ENCODE results near the gene NR3C2.

DNA sequence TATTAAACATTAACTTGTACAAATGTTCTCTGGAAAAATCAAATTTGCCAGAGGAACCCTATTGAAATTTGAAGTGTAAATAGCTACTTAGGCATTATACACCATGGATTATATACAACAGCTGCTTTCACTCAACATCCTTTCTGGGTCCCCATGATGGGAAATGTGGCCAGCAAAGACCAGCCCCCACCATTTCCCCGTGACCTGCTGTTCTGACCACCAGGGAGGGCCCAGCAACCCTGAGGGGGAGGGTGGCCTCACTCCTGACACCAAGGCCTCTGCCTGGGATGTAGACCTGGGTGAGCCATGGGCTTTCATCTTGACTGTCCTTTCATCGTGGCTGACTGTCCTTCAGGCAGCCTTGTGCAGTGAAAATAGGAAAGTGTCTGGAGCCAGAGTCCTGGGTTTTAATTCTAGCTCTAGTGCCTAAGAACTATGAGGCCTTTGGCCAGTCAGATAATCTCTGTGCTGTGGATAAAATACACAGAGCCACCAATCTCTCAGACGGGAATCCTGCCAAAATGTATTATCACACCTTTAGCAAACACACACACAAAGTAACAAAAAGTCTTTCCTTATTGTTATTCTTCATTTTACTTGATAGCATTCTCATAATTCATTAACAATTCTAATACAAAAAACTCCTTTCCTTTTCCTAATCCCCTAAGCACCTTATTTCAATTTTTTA is 45.1 kb downstream of the NR3C2 start:
- TF ChIP-seq, protein P1, sequence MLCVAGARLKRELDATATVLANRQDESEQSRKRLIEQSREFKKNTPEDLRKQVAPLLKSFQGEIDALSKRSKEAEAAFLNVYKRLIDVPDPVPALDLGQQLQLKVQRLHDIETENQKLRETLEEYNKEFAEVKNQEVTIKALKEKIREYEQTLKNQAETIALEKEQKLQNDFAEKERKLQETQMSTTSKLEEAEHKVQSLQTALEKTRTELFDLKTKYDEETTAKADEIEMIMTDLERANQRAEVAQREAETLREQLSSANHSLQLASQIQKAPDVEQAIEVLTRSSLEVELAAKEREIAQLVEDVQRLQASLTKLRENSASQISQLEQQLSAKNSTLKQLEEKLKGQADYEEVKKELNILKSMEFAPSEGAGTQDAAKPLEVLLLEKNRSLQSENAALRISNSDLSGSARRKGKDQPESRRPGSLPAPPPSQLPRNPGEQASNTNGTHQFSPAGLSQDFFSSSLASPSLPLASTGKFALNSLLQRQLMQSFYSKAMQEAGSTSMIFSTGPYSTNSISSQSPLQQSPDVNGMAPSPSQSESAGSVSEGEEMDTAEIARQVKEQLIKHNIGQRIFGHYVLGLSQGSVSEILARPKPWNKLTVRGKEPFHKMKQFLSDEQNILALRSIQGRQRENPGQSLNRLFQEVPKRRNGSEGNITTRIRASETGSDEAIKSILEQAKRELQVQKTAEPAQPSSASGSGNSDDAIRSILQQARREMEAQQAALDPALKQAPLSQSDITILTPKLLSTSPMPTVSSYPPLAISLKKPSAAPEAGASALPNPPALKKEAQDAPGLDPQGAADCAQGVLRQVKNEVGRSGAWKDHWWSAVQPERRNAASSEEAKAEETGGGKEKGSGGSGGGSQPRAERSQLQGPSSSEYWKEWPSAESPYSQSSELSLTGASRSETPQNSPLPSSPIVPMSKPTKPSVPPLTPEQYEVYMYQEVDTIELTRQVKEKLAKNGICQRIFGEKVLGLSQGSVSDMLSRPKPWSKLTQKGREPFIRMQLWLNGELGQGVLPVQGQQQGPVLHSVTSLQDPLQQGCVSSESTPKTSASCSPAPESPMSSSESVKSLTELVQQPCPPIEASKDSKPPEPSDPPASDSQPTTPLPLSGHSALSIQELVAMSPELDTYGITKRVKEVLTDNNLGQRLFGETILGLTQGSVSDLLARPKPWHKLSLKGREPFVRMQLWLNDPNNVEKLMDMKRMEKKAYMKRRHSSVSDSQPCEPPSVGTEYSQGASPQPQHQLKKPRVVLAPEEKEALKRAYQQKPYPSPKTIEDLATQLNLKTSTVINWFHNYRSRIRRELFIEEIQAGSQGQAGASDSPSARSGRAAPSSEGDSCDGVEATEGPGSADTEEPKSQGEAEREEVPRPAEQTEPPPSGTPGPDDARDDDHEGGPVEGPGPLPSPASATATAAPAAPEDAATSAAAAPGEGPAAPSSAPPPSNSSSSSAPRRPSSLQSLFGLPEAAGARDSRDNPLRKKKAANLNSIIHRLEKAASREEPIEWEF (IDR thresholded peaks at IDR 0.05; ENCODE audit: insufficient replicate concordance, low read depth, low read length), result no peak
- TF ChIP-seq, protein P2, sequence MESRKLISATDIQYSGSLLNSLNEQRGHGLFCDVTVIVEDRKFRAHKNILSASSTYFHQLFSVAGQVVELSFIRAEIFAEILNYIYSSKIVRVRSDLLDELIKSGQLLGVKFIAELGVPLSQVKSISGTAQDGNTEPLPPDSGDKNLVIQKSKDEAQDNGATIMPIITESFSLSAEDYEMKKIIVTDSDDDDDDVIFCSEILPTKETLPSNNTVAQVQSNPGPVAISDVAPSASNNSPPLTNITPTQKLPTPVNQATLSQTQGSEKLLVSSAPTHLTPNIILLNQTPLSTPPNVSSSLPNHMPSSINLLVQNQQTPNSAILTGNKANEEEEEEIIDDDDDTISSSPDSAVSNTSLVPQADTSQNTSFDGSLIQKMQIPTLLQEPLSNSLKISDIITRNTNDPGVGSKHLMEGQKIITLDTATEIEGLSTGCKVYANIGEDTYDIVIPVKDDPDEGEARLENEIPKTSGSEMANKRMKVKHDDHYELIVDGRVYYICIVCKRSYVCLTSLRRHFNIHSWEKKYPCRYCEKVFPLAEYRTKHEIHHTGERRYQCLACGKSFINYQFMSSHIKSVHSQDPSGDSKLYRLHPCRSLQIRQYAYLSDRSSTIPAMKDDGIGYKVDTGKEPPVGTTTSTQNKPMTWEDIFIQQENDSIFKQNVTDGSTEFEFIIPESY (IDR thresholded peaks at IDR 0.05), result no peak
